Measurements from ENCODE around the gene TMEM106C.

TMEM106C gene

GRCh38 chr12:48017921-48018617 is 54.7 kb downstream of the TMEM106C start:
- DNase-seq, result no peak
